Measurements from ENCODE around the gene RASSF9.

RASSF9 gene

DNA sequence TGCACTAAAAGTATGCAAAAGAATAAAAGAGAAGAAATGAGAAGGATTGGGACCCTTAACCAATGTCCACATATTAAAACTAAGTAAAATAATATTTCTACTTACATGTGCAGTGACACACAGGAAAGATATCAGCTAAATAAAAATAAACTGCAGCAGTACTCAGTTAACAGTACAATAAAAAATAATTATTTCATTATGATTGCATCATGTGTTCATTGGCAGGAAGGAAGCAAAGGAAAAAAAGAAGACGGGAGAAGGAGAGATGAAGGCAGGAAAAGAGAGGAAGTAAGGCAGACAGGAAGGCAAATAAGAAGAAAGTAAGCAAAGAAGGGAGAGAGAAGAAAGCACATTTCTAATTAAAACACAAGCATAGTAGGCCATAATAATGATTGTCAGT is 33.0 kb downstream of the RASSF9 start:
- Histone ChIP-seq H3K27ac (ENCODE audit: low read depth, low read length) (no peak overlapping the region), H3K79me2 (ENCODE audit: control insufficient read depth, insufficient read depth, low read length, poor library complexity) (no peaks in the 10 kb centered on the region), H4K12ac (ENCODE audit: low read depth, low read length) (no peak overlapping the region), H3K4me3 (ENCODE audit: low read depth, low read length) (no peak overlapping the region), H2BK12ac (ENCODE audit: low read length) (no peak overlapping the region), H3K4ac (ENCODE audit: low read depth, low read length) (no peak overlapping the region), H3K18ac (ENCODE audit: low read length) (no peak overlapping the region), H3K4me2 (ENCODE audit: low read length) (no peak overlapping the region), H3K23ac (ENCODE audit: low read length) (no peak overlapping the region), H3K79me1 (ENCODE audit: low read length) (no peaks in the 10 kb centered on the region), H3K14ac (ENCODE audit: low read length) (no peak overlapping the region), H2AK5ac (ENCODE audit: low read length) (no peak overlapping the region), H3K9me3 (ENCODE audit: insufficient read depth, low read depth, low read length) (no peaks in the 10 kb centered on the region), H4K8ac (ENCODE audit: low read depth, low read length) (no peak overlapping the region), H3K36me3 (ENCODE audit: control insufficient read depth in 1 of 2, insufficient read depth in 2 of 2, low read length in 2 of 2) (no peaks in the 10 kb centered on the region), H3K4me1 (ENCODE audit: control insufficient read depth in 1 of 2, insufficient read depth in 2 of 2, low read length in 2 of 2) (no peaks in the 10 kb centered on the region), H4K91ac (ENCODE audit: low read depth, low read length) (no peak overlapping the region), H3K9ac (ENCODE audit: low read length) (no peak overlapping the region), H2BK5ac (ENCODE audit: low read depth, low read length, poor library complexity) (no peak overlapping the region), H3K27me3 (ENCODE audit: insufficient read depth, low read length) (no peaks in the 10 kb centered on the region), H2AFZ (ENCODE audit: insufficient read depth, low read length, poor library complexity) (no peak overlapping the region), H2BK120ac (ENCODE audit: insufficient read depth, low read length, poor library complexity) (no peak overlapping the region)
- no peak for DNase-seq
- no CpG with 5 or more reads among the region's 1 CpG for WGBS (ENCODE audit: extremely low coverage, insufficient coverage, insufficient read length)

DNA sequence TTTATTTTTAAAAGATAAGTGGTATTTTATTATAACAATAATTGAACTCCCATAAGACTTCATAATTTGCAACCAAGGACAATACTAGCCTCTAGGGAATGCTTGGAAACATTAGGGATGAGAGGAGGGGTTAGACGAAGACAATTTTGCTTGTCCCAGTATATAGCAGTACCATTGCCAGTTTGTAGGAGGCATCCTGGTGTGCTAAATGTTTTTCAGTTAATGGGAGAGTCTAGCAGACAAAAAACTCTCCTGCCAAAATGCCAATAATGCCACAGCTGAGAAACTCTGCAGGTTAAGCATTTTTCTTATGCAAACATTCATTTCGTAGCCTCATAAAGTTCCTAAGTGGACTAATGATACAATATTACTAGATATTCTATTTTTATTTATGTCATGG is 38.1 kb downstream of the RASSF9 start:
- Histone ChIP-seq H3K27me3 (ENCODE audit: insufficient read depth, low read length) (no peaks in the 10 kb centered on the region), H3K9me3 (ENCODE audit: insufficient read depth, low read depth, low read length) (no peaks in the 10 kb centered on the region), H4K91ac (ENCODE audit: low read depth, low read length) (no peak overlapping the region), H3K18ac (ENCODE audit: low read length) (no peak overlapping the region), H3K4ac (ENCODE audit: low read depth, low read length) (no peak overlapping the region), H4K8ac (ENCODE audit: low read depth, low read length) (no peak overlapping the region), H2AFZ (ENCODE audit: insufficient read depth, low read length, poor library complexity) (no peak overlapping the region), H3K27ac (ENCODE audit: low read depth, low read length) (no peak overlapping the region), H2AK5ac (ENCODE audit: low read length) (no peak overlapping the region), H4K12ac (ENCODE audit: low read depth, low read length) (no peak overlapping the region), H3K4me3 (ENCODE audit: low read depth, low read length) (no peak overlapping the region), H3K14ac (ENCODE audit: low read length) (no peak overlapping the region), H2BK120ac (ENCODE audit: insufficient read depth, low read length, poor library complexity) (no peak overlapping the region), H3K9ac (ENCODE audit: low read length) (no peak overlapping the region), H3K36me3 (ENCODE audit: control insufficient read depth in 1 of 2, insufficient read depth in 2 of 2, low read length in 2 of 2) (no peaks in the 10 kb centered on the region), H3K4me1 (ENCODE audit: control insufficient read depth in 1 of 2, insufficient read depth in 2 of 2, low read length in 2 of 2) (no peaks in the 10 kb centered on the region), H3K23ac (ENCODE audit: low read length) (no peak overlapping the region), H3K79me2 (ENCODE audit: control insufficient read depth, insufficient read depth, low read length, poor library complexity) (no peaks in the 10 kb centered on the region), H2BK5ac (ENCODE audit: low read depth, low read length, poor library complexity) (no peak overlapping the region), H3K79me1 (ENCODE audit: low read length) (no peaks in the 10 kb centered on the region), H2BK12ac (ENCODE audit: low read length) (no peak overlapping the region), H3K4me2 (ENCODE audit: low read length) (no peak overlapping the region)
- no peak for DNase-seq
- WGBS (ENCODE audit: extremely low coverage, insufficient coverage, insufficient read length) = no CpG with 5 or more reads among the region's 2 CpGs

DNA sequence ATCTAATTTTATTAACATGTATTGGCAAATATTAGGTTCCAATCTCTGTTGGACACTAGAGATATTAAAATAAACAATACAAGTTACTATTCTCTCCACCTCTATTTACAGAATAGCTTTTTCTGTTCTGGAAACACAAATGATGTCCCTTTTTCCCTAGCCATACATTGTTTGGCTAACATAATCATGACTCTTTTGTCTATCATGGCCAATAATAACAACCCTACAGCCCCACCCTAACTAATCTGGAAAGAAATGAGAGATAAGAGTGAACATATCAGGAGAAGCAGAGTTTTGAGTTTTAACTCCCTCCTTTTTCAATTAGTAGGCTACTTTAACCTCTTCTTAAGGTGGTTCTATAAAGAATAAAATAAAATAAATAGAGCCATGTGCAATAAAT is 40.2 kb downstream of the RASSF9 start:
- Histone ChIP-seq H2BK5ac (ENCODE audit: low read depth, low read length, poor library complexity) (no peak overlapping the region), H3K9ac (ENCODE audit: low read length) (no peak overlapping the region), H2AFZ (ENCODE audit: insufficient read depth, low read length, poor library complexity) (no peak overlapping the region), H2AK5ac (ENCODE audit: low read length) (no peak overlapping the region), H3K79me1 (ENCODE audit: low read length) (no peaks in the 10 kb centered on the region), H4K12ac (ENCODE audit: low read depth, low read length) (no peak overlapping the region), H3K36me3 (ENCODE audit: control insufficient read depth in 1 of 2, insufficient read depth in 2 of 2, low read length in 2 of 2) (no peaks in the 10 kb centered on the region), H4K8ac (ENCODE audit: low read depth, low read length) (no peak overlapping the region), H3K4ac (ENCODE audit: low read depth, low read length) (no peak overlapping the region), H3K4me3 (ENCODE audit: low read depth, low read length) (no peak overlapping the region), H3K79me2 (ENCODE audit: control insufficient read depth, insufficient read depth, low read length, poor library complexity) (no peaks in the 10 kb centered on the region), H3K27ac (ENCODE audit: low read depth, low read length) (no peak overlapping the region), H3K4me1 (ENCODE audit: control insufficient read depth in 1 of 2, insufficient read depth in 2 of 2, low read length in 2 of 2) (no peaks in the 10 kb centered on the region), H3K4me2 (ENCODE audit: low read length) (no peak overlapping the region), H2BK120ac (ENCODE audit: insufficient read depth, low read length, poor library complexity) (no peak overlapping the region), H4K91ac (ENCODE audit: low read depth, low read length) (no peak overlapping the region), H3K27me3 (ENCODE audit: insufficient read depth, low read length) (no peaks in the 10 kb centered on the region), H3K14ac (ENCODE audit: low read length) (no peak overlapping the region), H3K9me3 (ENCODE audit: insufficient read depth, low read depth, low read length) (no peaks in the 10 kb centered on the region), H2BK12ac (ENCODE audit: low read length) (no peak overlapping the region), H3K18ac (ENCODE audit: low read length) (no peak overlapping the region), H3K23ac (ENCODE audit: low read length) (no peak overlapping the region)
- no peak for DNase-seq

GRCh38 chr12:85794531-85794930 is 41.7 kb downstream of the RASSF9 start:
- H3K4me2 ChIP-seq (ENCODE audit: low read length) = no peak overlapping the region
- no peak overlapping the region for H2BK120ac ChIP-seq (ENCODE audit: insufficient read depth, low read length, poor library complexity)
- no peaks in the 10 kb centered on the region for H3K27me3 ChIP-seq (ENCODE audit: insufficient read depth, low read length)
- no peak overlapping the region for H3K9ac ChIP-seq (ENCODE audit: low read length)
- H3K14ac ChIP-seq (ENCODE audit: low read length) = no peak overlapping the region
- H3K79me1 ChIP-seq (ENCODE audit: low read length) = no peaks in the 10 kb centered on the region
- no CpG with 5 or more reads among the region's 1 CpG for WGBS (ENCODE audit: extremely low coverage, insufficient coverage, insufficient read length)
- H4K12ac ChIP-seq (ENCODE audit: low read depth, low read length) = no peak overlapping the region
- H3K27ac ChIP-seq (ENCODE audit: low read depth, low read length) = no peak overlapping the region
- no peak overlapping the region for H3K4ac ChIP-seq (ENCODE audit: low read depth, low read length)
- no peak overlapping the region for H2BK12ac ChIP-seq (ENCODE audit: low read length)
- H2BK5ac ChIP-seq (ENCODE audit: low read depth, low read length, poor library complexity) = no peak overlapping the region
- no peak overlapping the region for H3K18ac ChIP-seq (ENCODE audit: low read length)
- no peak overlapping the region for H2AFZ ChIP-seq (ENCODE audit: insufficient read depth, low read length, poor library complexity)
- no peaks in the 10 kb centered on the region for H3K9me3 ChIP-seq (ENCODE audit: insufficient read depth, low read depth, low read length)
- no peak overlapping the region for H4K8ac ChIP-seq (ENCODE audit: low read depth, low read length)
- no peaks in the 10 kb centered on the region for H3K79me2 ChIP-seq (ENCODE audit: control insufficient read depth, insufficient read depth, low read length, poor library complexity)
- no peaks in the 10 kb centered on the region for H3K36me3 ChIP-seq (ENCODE audit: control insufficient read depth in 1 of 2, insufficient read depth in 2 of 2, low read length in 2 of 2)
- H4K91ac ChIP-seq (ENCODE audit: low read depth, low read length) = no peak overlapping the region
- H3K23ac ChIP-seq (ENCODE audit: low read length) = no peak overlapping the region
- no peak overlapping the region for H3K4me3 ChIP-seq (ENCODE audit: low read depth, low read length)
- DNase-seq = no peak
- H3K4me1 ChIP-seq (ENCODE audit: control insufficient read depth in 1 of 2, insufficient read depth in 2 of 2, low read length in 2 of 2) = no peaks in the 10 kb centered on the region
- H2AK5ac ChIP-seq (ENCODE audit: low read length) = no peak overlapping the region
